ENCODE data around the gene NCK1. TPM values are rescaled to one million over a fixed set of nuclear protein-coding genes. Genes with fewer than 3 reads are reported as not detected.

Gene NCK1
- total and polyA plus RNA-seq, 2 of the 13 experiments (the other 11 are each of a cell fraction or from before 2014, with no cell fraction given) = 14.7 to 30.4 TPM

DNA sequence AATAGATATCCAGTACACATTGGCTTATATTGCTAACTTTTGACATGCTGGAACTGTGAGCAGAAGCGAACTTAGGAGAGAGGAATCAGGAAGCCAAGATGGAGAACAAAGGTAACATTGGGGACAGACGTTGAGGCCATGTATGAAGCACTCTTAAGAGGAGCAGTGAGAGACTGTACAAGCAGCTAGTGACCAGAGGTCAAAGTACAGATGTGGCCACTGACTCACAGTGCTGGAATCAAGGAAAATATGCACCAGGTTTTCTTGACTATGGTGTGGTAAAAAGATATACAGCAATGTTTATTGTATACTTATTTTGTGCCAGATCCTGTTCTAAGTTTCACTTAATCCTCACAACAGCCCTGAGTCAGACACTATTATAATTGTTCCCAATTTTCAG is 93.8 kb downstream of the NCK1 start (continued):
- no peak for TF ChIP-seq SIN3A (IDR thresholded peaks at IDR 0.05; ENCODE audit: borderline replicate concordance, low read depth, low read length)
- TF ChIP-seq ZBTB42 (CRISPR knock-in tag; IDR thresholded peaks at IDR 0.05) = no peak
- 0 out of 2 replicates have a peak, but pooled peaks have one; percentile 22 for TF ChIP-seq ERF (CRISPR knock-in tag; IDR thresholded peaks at IDR 0.05)
- no peak for TF ChIP-seq MYNN (CRISPR knock-in tag; IDR thresholded peaks at IDR 0.05; ENCODE audit: low read depth)
- TF ChIP-seq TAF1 (CRISPR knock-in tag; IDR thresholded peaks at IDR 0.05) = no peak
- TF ChIP-seq, protein P1, sequence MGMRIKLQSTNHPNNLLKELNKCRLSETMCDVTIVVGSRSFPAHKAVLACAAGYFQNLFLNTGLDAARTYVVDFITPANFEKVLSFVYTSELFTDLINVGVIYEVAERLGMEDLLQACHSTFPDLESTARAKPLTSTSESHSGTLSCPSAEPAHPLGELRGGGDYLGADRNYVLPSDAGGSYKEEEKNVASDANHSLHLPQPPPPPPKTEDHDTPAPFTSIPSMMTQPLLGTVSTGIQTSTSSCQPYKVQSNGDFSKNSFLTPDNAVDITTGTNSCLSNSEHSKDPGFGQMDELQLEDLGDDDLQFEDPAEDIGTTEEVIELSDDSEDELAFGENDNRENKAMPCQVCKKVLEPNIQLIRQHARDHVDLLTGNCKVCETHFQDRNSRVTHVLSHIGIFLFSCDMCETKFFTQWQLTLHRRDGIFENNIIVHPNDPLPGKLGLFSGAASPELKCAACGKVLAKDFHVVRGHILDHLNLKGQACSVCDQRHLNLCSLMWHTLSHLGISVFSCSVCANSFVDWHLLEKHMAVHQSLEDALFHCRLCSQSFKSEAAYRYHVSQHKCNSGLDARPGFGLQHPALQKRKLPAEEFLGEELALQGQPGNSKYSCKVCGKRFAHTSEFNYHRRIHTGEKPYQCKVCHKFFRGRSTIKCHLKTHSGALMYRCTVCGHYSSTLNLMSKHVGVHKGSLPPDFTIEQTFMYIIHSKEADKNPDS (CRISPR knock-in tag; IDR thresholded peaks at IDR 0.05) = no peak
- TF ChIP-seq NCOR1 (IDR thresholded peaks at IDR 0.05; ENCODE audit: borderline replicate concordance, low read length) = peak; percentile 54; the same call in 1 of the 2 replicates
- no peak for TF ChIP-seq ZC3H13 (CRISPR knock-in tag; IDR thresholded peaks at IDR 0.05)
- TF ChIP-seq EP300 (IDR thresholded peaks at IDR 0.05; ENCODE audit: low read depth in 2 of 2, low read length in 2 of 2) = peak in 1 of 2 experiments; percentile 43; a peak in 1 of 4 replicates
- peak; percentile 41; the same call in 1 of the 2 replicates for TF ChIP-seq EP300 (CRISPR knock-in tag; IDR thresholded peaks at IDR 0.05; ENCODE audit: borderline replicate concordance)
- TF ChIP-seq, protein P2, sequence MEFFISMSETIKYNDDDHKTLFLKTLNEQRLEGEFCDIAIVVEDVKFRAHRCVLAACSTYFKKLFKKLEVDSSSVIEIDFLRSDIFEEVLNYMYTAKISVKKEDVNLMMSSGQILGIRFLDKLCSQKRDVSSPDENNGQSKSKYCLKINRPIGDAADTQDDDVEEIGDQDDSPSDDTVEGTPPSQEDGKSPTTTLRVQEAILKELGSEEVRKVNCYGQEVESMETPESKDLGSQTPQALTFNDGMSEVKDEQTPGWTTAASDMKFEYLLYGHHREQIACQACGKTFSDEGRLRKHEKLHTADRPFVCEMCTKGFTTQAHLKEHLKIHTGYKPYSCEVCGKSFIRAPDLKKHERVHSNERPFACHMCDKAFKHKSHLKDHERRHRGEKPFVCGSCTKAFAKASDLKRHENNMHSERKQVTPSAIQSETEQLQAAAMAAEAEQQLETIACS (CRISPR knock-in tag; IDR thresholded peaks at IDR 0.05) = no peak
- no peak for TF ChIP-seq ZNF496 (CRISPR knock-in tag; IDR thresholded peaks at IDR 0.05; ENCODE audit: insufficient replicate concordance)
- no peak for TF ChIP-seq ZNF746 (CRISPR knock-in tag; IDR thresholded peaks at IDR 0.05)
- TF ChIP-seq ZBTB21 (CRISPR knock-in tag; IDR thresholded peaks at IDR 0.05) = no peak
- TF ChIP-seq SP1 (IDR thresholded peaks at IDR 0.05) = no peak
- TF ChIP-seq SP1 (CRISPR knock-in tag; IDR thresholded peaks at IDR 0.05) = no peak
- TF ChIP-seq KLF16 (CRISPR knock-in tag; IDR thresholded peaks at IDR 0.05) = no peak
- peak; percentile 12; the same call in 1 of the 2 replicates for TF ChIP-seq SALL1 (CRISPR knock-in tag; IDR thresholded peaks at IDR 0.05)
- no peak for TF ChIP-seq ZBTB20 (CRISPR knock-in tag; IDR thresholded peaks at IDR 0.05; ENCODE audit: borderline replicate concordance, low read depth)
- TF ChIP-seq, protein P3, sequence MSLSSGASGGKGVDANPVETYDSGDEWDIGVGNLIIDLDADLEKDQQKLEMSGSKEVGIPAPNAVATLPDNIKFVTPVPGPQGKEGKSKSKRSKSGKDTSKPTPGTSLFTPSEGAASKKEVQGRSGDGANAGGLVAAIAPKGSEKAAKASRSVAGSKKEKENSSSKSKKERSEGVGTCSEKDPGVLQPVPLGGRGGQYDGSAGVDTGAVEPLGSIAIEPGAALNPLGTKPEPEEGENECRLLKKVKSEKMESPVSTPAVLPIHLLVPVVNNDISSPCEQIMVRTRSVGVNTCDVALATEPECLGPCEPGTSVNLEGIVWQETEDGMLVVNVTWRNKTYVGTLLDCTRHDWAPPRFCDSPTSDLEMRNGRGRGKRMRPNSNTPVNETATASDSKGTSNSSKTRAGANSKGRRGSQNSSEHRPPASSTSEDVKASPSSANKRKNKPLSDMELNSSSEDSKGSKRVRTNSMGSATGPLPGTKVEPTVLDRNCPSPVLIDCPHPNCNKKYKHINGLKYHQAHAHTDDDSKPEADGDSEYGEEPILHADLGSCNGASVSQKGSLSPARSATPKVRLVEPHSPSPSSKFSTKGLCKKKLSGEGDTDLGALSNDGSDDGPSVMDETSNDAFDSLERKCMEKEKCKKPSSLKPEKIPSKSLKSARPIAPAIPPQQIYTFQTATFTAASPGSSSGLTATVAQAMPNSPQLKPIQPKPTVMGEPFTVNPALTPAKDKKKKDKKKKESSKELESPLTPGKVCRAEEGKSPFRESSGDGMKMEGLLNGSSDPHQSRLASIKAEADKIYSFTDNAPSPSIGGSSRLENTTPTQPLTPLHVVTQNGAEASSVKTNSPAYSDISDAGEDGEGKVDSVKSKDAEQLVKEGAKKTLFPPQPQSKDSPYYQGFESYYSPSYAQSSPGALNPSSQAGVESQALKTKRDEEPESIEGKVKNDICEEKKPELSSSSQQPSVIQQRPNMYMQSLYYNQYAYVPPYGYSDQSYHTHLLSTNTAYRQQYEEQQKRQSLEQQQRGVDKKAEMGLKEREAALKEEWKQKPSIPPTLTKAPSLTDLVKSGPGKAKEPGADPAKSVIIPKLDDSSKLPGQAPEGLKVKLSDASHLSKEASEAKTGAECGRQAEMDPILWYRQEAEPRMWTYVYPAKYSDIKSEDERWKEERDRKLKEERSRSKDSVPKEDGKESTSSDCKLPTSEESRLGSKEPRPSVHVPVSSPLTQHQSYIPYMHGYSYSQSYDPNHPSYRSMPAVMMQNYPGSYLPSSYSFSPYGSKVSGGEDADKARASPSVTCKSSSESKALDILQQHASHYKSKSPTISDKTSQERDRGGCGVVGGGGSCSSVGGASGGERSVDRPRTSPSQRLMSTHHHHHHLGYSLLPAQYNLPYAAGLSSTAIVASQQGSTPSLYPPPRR (CRISPR knock-in tag; IDR thresholded peaks at IDR 0.05; ENCODE audit: borderline replicate concordance) = no peak
- TF ChIP-seq ZNF674 (CRISPR knock-in tag; IDR thresholded peaks at IDR 0.05; ENCODE audit: low read depth) = no peak
- TF ChIP-seq, protein P4, sequence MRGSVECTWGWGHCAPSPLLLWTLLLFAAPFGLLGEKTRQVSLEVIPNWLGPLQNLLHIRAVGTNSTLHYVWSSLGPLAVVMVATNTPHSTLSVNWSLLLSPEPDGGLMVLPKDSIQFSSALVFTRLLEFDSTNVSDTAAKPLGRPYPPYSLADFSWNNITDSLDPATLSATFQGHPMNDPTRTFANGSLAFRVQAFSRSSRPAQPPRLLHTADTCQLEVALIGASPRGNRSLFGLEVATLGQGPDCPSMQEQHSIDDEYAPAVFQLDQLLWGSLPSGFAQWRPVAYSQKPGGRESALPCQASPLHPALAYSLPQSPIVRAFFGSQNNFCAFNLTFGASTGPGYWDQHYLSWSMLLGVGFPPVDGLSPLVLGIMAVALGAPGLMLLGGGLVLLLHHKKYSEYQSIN (CRISPR knock-in tag; IDR thresholded peaks at IDR 0.05; ENCODE audit: borderline replicate concordance) = no peak
- no peak for TF ChIP-seq ZNF143 (CRISPR knock-in tag; IDR thresholded peaks at IDR 0.05)
